ENCODE data around the gene ATP1B1. TPM values are rescaled to one million over a fixed set of nuclear protein-coding genes. Genes with fewer than 3 reads are reported as not detected.

ATP1B1 gene
- total RNA-seq: 23.6 and 32.1 TPM in 2 replicates

DNA sequence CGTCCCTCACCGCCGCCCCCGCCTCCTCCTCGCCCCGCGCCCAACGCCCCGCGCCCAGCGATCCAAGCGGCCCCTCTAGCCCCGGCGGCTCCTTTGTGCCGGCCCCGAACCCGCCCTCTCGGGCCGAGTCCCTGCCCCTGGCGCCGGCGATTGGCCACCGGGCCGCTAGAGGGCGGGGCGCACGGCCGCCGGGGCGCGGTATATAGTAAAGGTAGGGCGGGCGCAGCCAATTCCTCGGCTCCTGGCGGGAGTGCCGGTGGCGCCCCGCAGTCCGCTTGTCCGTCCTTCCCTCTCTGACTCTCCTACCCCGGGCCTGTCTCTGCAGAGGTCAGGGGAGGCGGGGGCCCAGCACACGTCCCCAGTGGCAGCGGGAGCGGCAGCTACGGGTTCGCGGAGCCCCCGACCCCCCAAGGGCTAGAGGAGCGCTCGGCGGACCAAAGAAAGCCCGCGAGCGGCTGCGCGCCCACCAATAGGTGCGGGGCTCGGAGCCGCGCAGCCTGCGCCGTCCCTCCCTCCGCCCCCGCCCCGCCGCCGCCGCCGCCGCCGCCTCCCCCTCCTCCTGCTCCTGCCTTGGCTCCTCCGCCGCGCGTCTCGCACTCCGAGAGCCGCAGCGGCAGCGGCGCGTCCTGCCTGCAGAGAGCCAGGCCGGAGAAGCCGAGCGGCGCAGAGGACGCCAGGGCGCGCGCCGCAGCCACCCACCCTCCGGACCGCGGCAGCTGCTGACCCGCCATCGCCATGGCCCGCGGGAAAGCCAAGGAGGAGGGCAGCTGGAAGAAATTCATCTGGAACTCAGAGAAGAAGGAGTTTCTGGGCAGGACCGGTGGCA is at the start of gene ATP1B1:
TSS of gene ATP1B1 (plus strand) at position 596 of the 826 bp plus-strand sequence. CDS start at position 736, 140 bp downstream.

Data from myometrial cell (primary cell).